Dermis microvascular lymphatic vessel endothelial cell (primary cell): ENCODE results near the gene FANCL. TPM values are rescaled to one million over a fixed set of nuclear protein-coding genes. Genes with fewer than 3 reads are reported as not detected.
"Not testable (repeated sequence)": the region's sequence is repeated elsewhere in the genome, so short reads cannot be mapped to it uniquely, and the experiment has no call there.

ENCODE experiments used
- DNase-seq, 2 donors: peaks; one replicate each; pipeline versions ENCODE4 v3.0.0 to v3.0.0-alpha.2; 2010; ENCODE audit warnings: low read depth in 2 of 2
- total RNA-seq: library from RNA; depleted of rRNA; stranded (reverse); fragments of >200 nt; gene quantifications from 2 replicates; pipeline ENCODE4 v1.2.1, GENCODE V29; 2014

FANCL gene
- 12.5 and 12.6 TPM in 2 replicates for total RNA-seq

- DNase-seq: peak; percentile 51 to 75
These were observed at the start of gene FANCL for GRCh38 chr2:58240670-58241545. Gene FANCL, minus strand, starts transcription at chr2:58241325. Its CDS starts 12 bp downstream, at chr2:58241313.

GRCh38 chr2:58289029-58289428 is 47.9 kb upstream of the FANCL start:
- no peak for DNase-seq

- no peak for DNase-seq
These were observed 42.8 kb upstream of the FANCL start for GRCh38 chr2:58283931-58284330.

GRCh38 chr2:58275144-58275543 is 34.0 kb upstream of the FANCL start:
- not testable (repeated sequence) for DNase-seq

- no peak for DNase-seq
These were observed 30.7 kb upstream of the FANCL start for GRCh38 chr2:58271826-58272225.

- DNase-seq: no peak
These were observed 27.6 kb upstream of the FANCL start for GRCh38 chr2:58268685-58269084.

- DNase-seq: no peak
These were observed 25.1 kb upstream of the FANCL start for GRCh38 chr2:58266211-58266610.

GRCh38 chr2:58261209-58261608 is 20.1 kb upstream of the FANCL start:
- DNase-seq: no peak

GRCh38 chr2:58258456-58258855 is 17.3 kb upstream of the FANCL start:
- not testable (repeated sequence) for DNase-seq

- DNase-seq: not testable (repeated sequence)
These were observed 10.4 kb upstream of the FANCL start for GRCh38 chr2:58251331-58252201.

- DNase-seq: no peak
These were observed 380 bp upstream of the FANCL start for GRCh38 chr2:58241546-58241864.

- no peak for DNase-seq
These were observed 1.7 kb downstream of the FANCL start for GRCh38 chr2:58239243-58239925.

GRCh38 chr2:58237741-58238140 is 3.4 kb downstream of the FANCL start:
- DNase-seq: no peak

GRCh38 chr2:58235984-58236383 is 5.1 kb downstream of the FANCL start:
- no peak for DNase-seq

- no peak for DNase-seq
These were observed 6.0 kb downstream of the FANCL start for GRCh38 chr2:58235170-58235569.

- DNase-seq: no peak
These were observed 12.8 kb downstream of the FANCL start for GRCh38 chr2:58228299-58228698.

- DNase-seq: no peak
These were observed 13.8 kb downstream of the FANCL start for GRCh38 chr2:58227171-58227917.

GRCh38 chr2:58221909-58222308 is 19.2 kb downstream of the FANCL start:
- peak in 1 of 2 donors; percentile 40 for DNase-seq

GRCh38 chr2:58215429-58215828 is 25.7 kb downstream of the FANCL start:
- peak in 1 of 2 donors; percentile 71 for DNase-seq

GRCh38 chr2:58210951-58211568 is 30.1 kb downstream of the FANCL start:
- not testable (repeated sequence) for DNase-seq

- no peak for DNase-seq
These were observed 33.9 kb downstream of the FANCL start for GRCh38 chr2:58207189-58207588.
